GM21447 (cell line): Measurements from ENCODE around the gene TBC1D28.
A peak's percentile ranks its signal among the peaks of the same experiment; 100 is the strongest.
"Not testable (repeated sequence)": the region's sequence is repeated elsewhere in the genome, so short reads cannot be mapped to it uniquely, and the experiment has no call there.

Source experiments
- ATAC-seq: cut with Tn5 transposase; IDR thresholded peaks from one replicate; pipeline ENCODE4 v1.9.1; 2021; ENCODE audit not compliant: unreplicated experiment

TBC1D28 gene

DNA sequence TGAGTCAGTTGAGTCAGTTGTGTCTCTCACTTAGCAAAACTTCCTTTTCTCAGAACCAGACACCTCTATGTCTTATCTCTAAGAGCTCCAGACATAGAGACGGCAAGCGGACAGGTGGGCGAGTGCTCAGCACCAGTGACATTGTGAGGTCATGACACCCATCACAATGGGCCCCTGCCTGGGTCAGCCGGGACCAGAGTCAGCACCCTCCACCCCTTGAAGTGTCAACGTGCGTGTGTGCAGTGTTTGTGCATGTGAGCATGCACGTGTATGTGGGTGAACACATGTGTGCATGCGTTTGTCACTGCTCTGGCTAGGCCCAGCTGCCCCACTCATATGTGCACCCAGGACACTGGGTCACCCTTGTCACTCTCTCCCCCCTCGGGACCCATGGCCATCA lies at the start of gene TBC1D28:
TSS of gene TBC1D28 (minus strand) at position 101 of the 400 bp plus-strand sequence. CDS start 3,039 bp downstream, outside the sequence.
- ATAC-seq, result not testable (repeated sequence)

DNA sequence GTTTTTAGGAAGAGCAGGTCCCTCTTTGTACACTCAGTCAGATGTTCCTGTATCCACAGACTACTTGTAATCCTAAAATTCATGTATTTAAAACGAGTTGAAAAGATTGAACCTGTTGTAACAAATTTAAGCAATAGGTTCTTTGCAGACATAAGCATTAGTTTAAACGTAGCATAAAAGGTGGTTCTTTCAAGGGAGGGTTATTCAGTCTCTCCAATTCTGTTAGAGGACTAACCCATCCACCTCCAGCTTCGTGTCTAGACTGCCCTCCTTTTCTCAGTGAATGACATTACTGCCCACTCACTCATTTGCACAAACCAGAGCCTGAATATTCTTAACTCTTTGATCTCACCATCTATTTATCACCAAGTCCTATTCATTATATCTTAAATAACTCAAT lies 38.5 kb upstream of the TBC1D28 start:
- peak; percentile 7 for ATAC-seq

DNA sequence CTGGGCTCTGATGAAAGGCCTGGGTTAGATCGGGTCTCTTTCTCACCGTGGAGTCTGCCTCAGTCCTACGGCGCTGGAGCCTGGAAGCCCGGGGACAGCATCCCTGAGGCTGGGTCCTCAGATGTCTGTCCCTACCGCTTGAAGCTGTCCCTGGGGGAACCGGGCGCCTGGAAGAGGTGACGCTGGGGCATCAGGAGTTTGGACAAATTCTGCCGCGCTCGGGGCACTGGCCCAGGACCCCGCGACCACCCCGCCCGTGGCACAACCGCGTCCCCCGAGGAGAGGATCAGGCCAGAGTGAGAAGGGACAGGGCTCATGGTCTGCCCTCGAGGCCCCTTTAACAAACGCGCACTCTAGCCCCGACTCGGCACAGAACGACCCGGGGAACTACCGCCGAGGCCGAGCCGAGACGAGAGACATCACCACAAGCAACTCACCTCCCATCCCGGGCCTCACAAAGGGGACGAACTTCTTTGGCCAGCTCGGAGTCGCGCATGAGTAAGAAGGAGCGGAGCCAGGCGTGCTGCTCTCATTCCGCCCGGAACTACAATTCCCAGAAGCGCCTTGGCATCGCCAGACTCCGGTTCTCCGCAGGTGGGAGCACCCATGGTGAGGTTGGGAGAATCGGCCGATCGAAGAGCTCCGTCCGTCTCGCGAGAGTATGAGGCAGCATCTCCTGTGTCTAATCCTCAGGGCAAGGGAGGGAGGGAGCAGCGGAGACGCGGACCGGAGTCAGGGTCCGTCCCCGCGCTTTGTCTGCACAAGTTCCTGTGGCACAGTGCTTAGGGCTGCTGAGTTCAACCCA lies 37.8 kb upstream of the TBC1D28 start, which contains the start of gene FOXO3B:
TSS of gene FOXO3B (minus strand) at position 548 of the 805 bp plus-strand sequence. CDS start 663 bp downstream, outside the sequence.
- peak; percentile 84 for ATAC-seq

DNA sequence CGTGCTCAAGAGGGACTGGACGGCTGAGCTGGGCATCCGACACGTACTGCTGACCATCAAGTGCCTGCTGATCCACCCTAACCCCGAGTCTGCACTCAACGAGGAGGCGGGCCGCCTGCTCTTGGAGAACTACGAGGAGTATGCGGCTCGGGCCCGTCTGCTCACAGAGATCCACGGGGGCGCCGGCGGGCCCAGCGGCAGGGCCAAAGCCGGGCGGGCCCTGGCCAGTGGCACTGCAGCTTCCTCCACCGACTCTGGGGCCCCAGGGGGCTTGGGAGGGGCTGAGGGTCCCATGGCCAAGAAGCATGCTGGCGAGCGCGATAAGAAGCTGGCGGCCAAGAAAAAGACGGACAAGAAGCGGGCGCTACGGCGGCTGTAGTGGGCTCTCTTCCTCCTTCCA lies 33.2 kb upstream of the TBC1D28 start:
- ATAC-seq, result not testable (repeated sequence)

DNA sequence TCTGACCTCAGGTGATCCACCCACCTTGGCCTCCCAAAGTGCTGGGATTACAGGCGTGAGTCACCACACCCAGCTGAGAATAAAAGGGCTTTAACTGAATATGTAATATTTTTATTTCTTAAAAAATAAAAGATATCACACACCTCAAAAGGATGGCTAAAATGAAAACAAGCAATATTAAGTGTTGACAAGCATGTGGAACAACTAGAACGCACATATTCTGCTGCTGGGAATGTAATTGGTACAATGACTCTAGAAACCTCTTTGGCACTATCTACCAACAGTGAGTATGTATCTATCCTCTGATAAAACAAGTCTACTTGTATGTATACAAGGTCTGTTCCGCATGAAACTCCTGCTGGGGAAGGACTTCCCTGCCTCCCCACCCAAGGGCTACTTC lies 32.7 kb upstream of the TBC1D28 start:
- not testable (repeated sequence) for ATAC-seq

DNA sequence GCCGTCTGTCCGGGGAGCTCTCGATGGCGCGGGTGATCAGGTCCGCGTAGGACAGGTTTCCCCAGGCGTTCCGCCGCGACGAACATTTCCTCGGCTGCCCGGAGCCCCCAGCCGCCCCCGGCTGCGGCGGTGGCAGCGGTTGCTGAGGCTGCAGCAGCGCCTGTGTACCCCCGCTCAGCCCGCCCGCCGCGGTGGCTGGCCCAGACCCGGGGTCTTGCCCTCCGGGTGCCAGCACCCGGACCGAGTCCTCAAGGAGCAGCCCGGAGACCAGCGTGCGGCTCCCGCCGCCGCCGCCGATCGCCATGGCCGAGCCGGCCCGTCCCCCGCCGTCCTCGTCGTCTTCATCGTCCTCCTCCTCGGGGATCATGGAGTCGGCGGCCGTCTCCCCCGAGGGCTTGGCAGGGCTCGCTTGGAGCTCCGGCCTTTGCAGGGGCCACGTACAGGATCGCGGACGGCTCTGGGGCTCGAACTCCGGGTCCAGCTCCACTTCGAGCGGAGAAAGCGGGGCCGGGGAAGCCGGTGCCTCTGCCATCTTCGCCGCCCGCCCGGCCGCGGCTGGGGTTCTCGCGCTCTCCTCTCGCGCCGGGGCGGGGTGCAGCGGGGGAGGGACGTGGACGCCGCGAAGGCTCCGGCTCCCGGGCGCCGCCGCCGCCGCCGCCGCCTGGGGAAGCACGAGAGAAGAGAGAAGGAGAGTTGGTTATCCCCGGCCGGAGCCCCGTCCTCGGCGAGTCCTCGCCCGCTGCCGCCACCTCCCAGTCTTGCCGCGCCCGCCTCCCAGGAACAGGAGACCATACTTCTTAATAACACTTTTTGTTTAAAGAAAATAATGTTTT lies 28.4 kb upstream of the TBC1D28 start:
- ATAC-seq, result not testable (repeated sequence)

DNA sequence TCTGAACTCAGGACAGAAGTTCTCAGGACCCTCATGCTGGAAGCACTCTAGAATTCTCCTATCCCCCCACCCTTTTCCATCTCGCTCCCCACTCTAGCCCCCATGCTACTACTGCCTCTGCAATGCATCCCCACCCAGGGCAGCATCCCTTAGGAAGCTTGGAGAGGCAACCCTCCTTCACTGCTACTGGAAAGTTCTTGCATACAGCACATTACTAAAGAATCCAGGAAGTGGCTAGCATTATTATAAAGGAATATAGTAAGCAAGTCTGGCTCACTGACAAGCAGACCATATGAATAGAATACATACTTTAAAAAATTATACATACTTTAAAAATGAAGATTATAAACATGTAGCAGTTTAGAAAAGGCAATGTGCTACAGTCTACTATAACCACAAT lies 24.4 kb upstream of the TBC1D28 start:
- ATAC-seq, result not testable (repeated sequence)

DNA sequence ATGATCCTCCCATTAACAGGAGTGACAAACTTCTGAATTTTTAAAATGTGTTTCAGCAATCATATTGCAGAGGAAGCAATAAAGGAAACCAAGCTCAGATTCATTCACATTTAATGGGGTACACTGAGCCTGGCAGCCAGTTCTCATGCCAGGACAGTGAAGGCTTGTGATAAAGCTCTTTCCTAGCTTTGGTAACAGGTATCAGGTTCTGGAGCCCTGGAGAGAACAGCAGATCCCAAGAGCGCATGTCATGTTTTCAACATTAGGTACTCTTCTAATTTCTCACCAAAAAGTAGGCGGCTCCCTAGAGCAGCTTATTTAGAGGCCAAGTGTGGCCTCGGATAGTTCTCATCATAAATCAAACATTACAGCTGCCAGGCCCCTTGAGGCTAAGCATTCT lies 23.3 kb upstream of the TBC1D28 start:
- ATAC-seq, result not testable (repeated sequence)

DNA sequence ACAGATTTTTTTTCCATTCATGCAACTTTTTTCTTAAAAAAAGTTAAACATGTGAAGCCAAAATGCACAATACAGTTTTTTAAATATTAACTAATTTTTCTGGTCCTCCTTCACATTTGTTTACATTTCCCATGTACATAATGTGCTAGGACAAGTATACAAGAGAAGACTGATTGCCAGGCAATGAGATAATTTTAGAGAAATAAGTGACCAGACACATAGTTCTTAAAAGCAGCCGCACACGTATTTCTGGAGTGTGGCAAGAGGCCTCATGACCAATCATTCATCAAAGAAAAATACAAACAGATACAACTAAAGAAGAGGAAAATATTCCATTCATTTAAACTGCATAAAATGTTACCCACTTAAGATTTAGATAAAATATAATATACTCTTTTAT lies 22.1 kb upstream of the TBC1D28 start:
- ATAC-seq, result not testable (repeated sequence)

DNA sequence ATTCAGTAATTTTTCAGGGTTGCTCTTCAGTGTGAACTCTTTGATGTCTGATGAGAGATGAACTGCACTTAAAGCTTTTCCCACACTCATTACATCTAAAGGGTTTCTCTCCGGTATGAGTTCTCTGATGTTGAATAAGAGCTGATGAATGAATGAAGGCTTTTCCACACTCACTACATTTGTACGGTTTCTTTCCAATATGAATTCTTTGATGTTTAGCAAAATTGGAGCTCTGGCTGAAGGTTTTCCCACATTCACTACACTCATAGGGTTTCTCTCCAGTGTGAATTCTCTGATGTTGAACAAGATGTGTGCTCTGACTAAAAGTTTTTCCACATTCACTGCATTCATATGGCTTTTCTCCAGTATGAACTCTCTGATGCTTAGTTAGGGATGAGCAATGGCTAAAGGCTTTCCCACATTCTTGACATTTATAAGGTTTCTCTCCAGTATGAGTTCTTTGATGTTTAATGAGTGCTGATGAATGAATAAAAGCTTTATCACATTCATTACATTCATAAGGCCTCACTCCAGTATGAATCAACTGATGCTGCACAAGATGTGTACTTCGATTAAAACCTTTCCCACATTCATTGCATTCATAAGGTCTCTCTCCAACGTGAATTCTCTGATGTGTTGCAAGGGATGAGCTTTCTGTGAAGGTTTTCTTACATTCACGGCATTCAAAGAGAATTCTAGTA lies 17.9 kb upstream of the TBC1D28 start:
- not testable (repeated sequence) for ATAC-seq

DNA sequence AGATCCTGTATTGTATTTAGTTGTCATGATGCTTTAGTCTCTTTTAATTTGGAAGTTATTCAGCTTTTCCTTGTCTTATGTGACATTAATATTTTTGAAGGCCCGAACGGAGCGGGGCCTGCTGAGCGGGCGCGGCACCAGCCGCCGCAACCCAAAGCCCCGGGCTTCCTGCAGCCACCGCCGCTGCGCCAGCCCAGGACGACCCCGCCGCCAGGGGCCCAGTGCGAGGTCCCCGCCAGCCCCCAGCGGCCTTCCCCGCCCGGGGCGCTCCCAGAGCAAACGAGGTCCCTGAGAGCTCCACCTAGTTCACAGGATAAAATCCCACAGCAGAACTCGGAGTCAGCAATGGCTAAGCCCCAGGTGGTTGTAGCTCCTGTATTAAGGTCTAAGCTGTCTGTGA lies 5.9 kb upstream of the TBC1D28 start:
- ATAC-seq, result not testable (repeated sequence)

DNA sequence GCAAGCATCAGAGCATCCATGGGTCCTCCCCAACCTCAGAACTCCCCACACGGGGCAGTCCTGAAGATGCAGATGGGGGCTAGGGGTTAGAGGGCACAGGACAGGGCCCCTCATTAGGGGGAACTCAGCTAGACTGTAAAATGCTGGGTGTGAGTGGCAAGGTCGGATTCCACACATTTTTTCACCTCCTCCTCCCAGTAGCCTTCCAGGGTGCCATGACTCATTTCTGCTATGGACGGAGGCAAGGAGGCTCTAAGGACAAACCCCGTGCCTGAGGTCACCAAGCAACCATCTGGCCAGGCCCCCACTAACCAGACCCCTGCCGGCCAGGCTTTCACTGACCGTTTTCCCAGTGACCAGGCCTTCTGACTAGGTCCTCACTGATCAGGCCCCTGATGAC lies 1.1 kb downstream of the TBC1D28 start:
- not testable (repeated sequence) for ATAC-seq

DNA sequence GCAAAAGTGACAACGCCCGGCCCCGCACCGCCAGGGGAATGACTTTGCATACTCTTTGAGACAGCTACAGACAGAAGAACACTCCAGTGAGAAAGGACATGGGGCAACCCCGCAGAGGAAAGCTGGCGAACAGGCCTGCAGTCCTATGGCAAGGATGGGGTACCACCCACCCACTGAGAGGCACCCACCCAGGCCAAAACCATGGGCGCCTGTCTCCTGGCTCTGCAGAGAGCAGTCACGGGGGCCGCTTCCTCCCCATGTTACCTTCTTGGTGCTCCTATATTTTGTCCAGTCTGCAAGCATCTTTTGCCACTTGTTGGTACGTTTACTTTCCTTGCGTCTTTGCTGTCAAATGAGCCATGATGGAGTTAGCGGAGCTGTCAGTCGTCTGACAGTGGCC lies 5.8 kb downstream of the TBC1D28 start:
- ATAC-seq, result not testable (repeated sequence)

DNA sequence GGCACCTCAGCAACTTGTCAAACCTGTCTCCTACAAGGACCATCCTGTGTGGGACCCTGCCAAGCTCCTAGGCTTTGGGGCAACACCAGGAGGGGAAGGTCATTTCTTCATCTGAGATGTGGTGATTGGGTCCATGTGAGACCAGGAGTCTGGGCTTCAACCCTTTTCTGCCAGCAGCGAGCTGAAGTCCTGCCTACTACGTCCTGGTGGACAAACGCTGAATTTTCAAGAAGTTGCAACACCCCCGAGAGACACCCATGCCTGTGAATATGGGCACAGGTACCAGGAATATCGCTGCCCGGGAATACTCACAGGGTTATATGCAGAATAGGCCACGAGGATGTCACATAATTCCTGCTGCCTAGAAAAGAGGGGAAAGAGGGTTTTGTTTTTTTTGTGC lies 8.0 kb downstream of the TBC1D28 start:
- ATAC-seq, result not testable (repeated sequence)

DNA sequence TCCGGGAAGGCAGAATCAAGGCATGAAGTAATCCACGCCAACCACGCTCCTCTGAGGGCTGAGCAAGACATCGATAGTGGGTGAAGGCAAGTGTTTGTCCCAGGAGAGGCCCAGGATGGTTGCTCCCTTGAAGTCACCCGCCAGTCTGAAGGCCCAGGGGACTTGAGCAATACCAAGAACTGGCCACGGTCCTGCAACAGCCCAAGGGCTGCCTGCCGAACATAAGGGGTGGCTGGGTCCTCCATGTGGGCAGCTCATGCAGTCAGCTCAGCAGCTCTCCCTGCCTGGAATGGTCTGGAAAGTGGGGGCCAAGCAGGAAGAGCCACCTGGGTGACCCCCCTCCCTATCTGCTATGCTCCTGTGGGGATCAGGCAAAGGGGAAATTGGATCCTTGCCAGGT lies 8.4 kb downstream of the TBC1D28 start:
- not testable (repeated sequence) for ATAC-seq

DNA sequence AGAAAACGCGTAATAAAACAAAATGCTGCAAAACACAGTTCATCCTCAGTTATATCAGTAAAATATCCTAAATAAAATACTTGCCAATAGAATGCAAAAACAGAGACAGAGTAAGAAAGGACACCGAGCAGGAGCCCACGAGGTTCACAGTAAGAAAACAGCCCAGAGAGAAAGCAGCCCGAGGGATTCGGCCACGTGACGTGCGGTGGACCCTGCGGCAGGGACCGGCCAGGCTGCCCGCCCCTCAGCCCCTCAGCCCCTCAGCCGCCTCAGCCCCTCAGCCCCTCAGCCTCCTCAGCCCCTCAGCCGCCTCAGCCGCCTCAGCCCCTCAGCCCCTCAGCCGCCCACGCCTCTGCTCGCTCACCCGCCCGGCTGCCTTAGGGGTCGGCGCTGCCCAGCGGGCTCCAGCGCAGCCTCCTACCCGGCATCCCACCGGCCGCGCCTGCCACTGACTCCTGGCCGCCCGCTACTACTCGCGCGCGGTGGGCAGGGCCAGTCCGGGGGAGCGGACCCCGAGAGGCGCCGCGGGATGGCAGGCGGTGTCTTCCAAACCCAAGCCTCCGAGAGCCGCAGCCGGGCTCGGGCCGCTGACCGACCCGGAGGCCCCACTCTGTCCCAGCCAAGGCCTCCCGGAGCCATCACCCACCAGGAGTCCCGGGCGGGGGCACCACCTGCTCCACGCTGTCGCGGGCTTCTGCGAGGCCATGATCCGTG lies 9.5 kb downstream of the TBC1D28 start:
- not testable (repeated sequence) for ATAC-seq

DNA sequence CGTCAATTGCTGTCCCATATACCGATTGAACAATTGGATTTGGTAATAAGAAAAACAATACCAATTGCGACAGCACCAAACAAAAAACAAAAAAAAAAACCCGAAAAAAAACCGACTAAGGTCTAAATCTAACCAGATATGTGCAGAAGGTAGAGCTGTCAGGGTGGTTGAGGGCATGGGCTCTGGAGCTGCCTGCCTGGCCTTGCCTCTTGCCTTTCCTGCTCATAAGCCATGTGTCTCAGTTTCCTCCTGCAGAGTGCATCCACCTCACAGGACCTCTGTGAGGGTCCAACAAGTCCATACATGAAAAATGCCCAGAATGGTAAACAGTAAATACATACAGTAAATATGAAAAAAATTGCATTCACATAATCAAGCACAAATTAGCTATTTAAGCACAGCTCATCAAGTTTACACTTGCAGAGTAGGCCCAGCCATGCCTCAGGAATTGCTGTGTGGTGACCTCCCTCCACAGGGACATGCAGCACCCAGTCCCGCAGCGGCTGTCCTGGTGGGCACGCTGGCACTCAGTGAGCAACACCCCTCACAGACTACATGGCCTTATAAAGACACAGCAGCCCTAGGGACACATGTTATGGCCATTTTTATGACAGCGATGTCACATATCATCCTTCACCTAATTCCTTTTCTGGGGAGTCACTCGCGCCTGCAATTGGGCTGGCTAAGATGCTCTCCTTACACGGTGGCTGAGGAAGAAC lies 17.9 kb downstream of the TBC1D28 start:
- ATAC-seq, result no peak

DNA sequence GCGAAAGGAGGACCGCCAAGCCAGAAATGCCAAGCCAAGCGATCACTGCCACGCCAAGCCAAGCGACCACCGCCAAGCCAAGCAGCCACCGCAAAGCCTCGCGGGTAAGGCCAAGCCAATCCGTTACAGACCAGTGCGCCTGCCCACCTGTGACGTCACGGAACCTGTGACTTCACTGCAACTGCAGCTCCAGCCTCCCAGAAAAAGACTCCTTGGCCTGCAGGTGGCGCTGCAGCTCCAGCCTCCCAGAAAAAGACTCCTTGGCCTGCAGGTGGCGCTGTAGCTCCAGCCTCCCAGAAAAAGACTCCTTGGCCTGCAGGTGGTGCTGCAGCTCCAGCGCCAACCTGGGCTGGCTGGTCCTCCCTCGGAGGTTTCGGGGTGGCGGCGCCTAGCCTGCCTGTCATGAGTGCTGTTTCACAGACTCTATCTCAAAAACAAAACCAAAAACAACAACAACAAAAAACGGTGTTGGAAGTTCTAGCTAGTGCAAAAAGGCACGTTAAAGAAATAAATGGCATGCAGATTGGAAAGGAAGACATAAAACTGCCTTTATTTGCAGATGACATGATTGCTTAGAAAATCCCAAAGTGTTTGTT lies 18.6 kb downstream of the TBC1D28 start:
- ATAC-seq, result not testable (repeated sequence)

DNA sequence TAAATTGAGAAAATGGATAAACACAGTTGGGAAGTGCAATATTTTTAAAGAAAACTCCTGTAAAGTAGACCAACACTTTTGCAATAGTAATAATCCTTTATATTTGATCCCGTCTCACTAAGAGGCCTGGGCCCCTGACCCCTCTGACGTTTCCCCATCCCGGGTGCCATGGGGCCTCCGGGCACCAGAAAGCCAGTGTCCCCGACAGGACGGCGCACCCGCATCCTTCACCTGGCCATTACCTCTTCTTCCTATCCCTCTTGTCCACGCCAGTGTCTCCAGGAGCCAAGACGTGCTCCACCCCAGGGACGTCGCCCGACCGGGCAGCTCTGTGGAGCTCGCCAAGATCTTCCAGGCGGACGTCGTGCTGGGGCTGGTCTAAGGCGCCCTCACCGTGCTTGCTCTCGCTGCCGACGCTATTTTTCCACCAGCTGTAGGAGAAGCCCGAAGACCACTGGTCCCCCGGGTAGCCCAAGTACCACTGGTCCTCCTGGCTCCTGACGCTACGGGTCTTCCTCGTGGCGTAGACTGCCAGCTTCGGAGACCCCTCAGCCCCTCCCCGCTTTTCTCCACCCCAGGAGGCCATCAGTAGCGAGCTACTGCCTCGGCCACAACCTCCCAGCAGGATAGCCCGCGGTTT lies 19.2 kb downstream of the TBC1D28 start:
- ATAC-seq, result not testable (repeated sequence)
